ENCODE measurements around the gene EPS15. TPM values are rescaled to one million over a fixed set of nuclear protein-coding genes. Genes with fewer than 3 reads are reported as not detected.

The EPS15 gene
- total and polyA plus RNA-seq, 2 donors (not counting 1 experiment from before 2014, with no cell fraction given) = 40.3 to 151 TPM

DNA sequence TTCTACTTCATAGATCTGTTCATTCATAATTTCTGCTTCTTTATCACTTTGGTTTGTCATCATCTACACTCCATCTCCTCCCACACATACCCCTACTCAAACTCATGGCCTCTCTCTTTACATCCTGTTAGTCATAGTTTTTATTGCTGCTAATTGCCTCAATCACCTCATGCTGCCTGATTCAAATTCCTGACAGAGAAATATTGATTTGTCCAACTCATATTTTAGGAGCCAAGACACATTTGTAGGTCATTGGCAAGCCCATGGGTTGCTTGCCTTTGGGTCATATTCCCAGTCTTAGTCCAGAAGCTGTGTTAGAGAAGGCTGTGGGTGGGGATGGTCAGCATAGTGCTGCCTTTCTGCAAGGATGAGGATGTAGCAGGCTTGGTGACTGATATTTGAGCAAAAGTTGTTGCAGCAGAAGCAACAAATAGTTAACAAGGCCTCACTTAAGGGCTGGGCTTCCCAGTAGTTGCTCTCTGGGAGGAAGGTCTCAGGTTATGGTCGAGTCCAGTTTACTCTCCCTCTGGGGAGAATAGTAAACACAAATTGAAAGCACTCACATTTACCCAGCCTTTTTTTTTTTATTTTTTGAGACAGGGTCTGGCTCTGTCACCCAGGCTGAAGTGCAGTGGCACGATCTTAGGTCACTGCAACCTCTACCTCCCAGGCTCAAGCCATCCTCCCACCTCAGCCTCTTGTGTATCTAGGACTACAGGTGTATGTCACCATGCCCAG, 22.4 kb upstream of the EPS15 start:
- H3K4me2 ChIP-seq (replicated peaks; ENCODE audit: low read depth, low read length, poor library complexity, severe bottlenecking) = no peak overlapping the region
- ChIA-PET POLR2A (no interaction called here), CTCF (interaction anchor here (0.5 kb wide), 1 partner anchor 217 kb away, joined by 3 read pairs; no protein-coding TSS in a partner anchor)
- no peak for ATAC-seq (ENCODE audit: low read depth)
- Mint-ChIP-seq H3K9me3 (ENCODE audit: insufficient read depth) (no peaks in the 10 kb centered on the region), H3K27ac (no peak overlapping the region), H3K4me3 (no peak overlapping the region), H3K27me3 (no peaks in the 10 kb centered on the region), H3K4me1 (no peaks in the 10 kb centered on the region)
- TF ChIP-seq CTCF (IDR thresholded peaks at IDR 0.05) (no peak), EZH2 (IDR thresholded peaks at IDR 0.05; ENCODE audit: borderline replicate concordance, insufficient read depth, low read depth, low read length, poor library complexity, severe bottlenecking) (no peak)
- no peak for DNase-seq
- no CpG with 5 or more reads among the region's 2 CpGs for WGBS (ENCODE audit: insufficient coverage)
- H3K4me1 ChIP-seq (ENCODE audit: control insufficient read depth in 2 of 2, insufficient read depth in 2 of 2, low read length in 2 of 2) = no peaks in the 10 kb centered on the region
- H3K27ac ChIP-seq (ENCODE audit: low read length in 2 of 2) = no peak overlapping the region
- no peaks in the 10 kb centered on the region for H3K9me3 ChIP-seq (ENCODE audit: control extremely low read depth in 1 of 3, control insufficient read depth in 2 of 3, insufficient read depth in 1 of 3, low read length in 2 of 3)
- no peaks in the 10 kb centered on the region for H4K20me1 ChIP-seq (ENCODE audit: control insufficient read depth, insufficient read depth, low read length, poor library complexity, severe bottlenecking)
- no peak overlapping the region for H3K4me3 ChIP-seq (ENCODE audit: control extremely low read depth in 1 of 5, extremely low read depth in 1 of 5, insufficient read depth in 1 of 5, low read depth in 2 of 5, low read length in 4 of 5)
- no peaks in the 10 kb centered on the region for H3K27me3 ChIP-seq (replicated peaks in 1 of 4; ENCODE audit: control extremely low read depth in 1 of 4, control insufficient read depth in 3 of 4, insufficient read depth in 4 of 4, low read length in 3 of 4)
- H3K79me2 ChIP-seq (ENCODE audit: control insufficient read depth, insufficient read depth, low read length) = no peaks in the 10 kb centered on the region
- no peaks in the 10 kb centered on the region for H3K36me3 ChIP-seq (replicated peaks in 1 of 2; ENCODE audit: control extremely low read depth in 1 of 2, control insufficient read depth in 1 of 2, extremely low read depth in 1 of 2, insufficient read depth in 2 of 2, low read length in 1 of 2)
- H3K9ac ChIP-seq (ENCODE audit: low read length) = no peak overlapping the region
- intact Hi-C loops (cut with micrococcal nuclease) = no loop called here
- no peak overlapping the region for H2AFZ ChIP-seq (ENCODE audit: insufficient read depth, low read depth, low read length, poor library complexity, severe bottlenecking)

GRCh38 chr1:51537568-51537967, 18.5 kb upstream of the EPS15 start:
- WGBS (ENCODE audit: insufficient coverage) = no CpG with 5 or more reads among the region's 1 CpG
- Histone ChIP-seq H3K9me3 (ENCODE audit: control extremely low read depth in 1 of 3, control insufficient read depth in 2 of 3, insufficient read depth in 1 of 3, low read length in 2 of 3) (no peaks in the 10 kb centered on the region), H4K20me1 (ENCODE audit: control insufficient read depth, insufficient read depth, low read length, poor library complexity, severe bottlenecking) (no peaks in the 10 kb centered on the region), H3K27ac (ENCODE audit: low read length in 2 of 2) (no peak overlapping the region), H3K36me3 (replicated peaks in 1 of 2; ENCODE audit: control extremely low read depth in 1 of 2, control insufficient read depth in 1 of 2, extremely low read depth in 1 of 2, insufficient read depth in 2 of 2, low read length in 1 of 2) (no peaks in the 10 kb centered on the region), H3K4me3 (ENCODE audit: control extremely low read depth in 1 of 5, extremely low read depth in 1 of 5, insufficient read depth in 1 of 5, low read depth in 2 of 5, low read length in 4 of 5) (no peak overlapping the region), H3K79me2 (ENCODE audit: control insufficient read depth, insufficient read depth, low read length) (no peaks in the 10 kb centered on the region), H3K4me1 (ENCODE audit: control insufficient read depth in 2 of 2, insufficient read depth in 2 of 2, low read length in 2 of 2) (peaks cover 0 to 8% of the 10 kb centered on the region in 2 donors), H3K9ac (ENCODE audit: low read length) (no peak overlapping the region), H2AFZ (ENCODE audit: insufficient read depth, low read depth, low read length, poor library complexity, severe bottlenecking) (no peak overlapping the region), H3K4me2 (replicated peaks; ENCODE audit: low read depth, low read length, poor library complexity, severe bottlenecking) (no peak overlapping the region), H3K27me3 (replicated peaks in 1 of 4; ENCODE audit: control extremely low read depth in 1 of 4, control insufficient read depth in 3 of 4, insufficient read depth in 4 of 4, low read length in 3 of 4) (no peaks in the 10 kb centered on the region)
- Mint-ChIP-seq H3K27me3 (no peaks in the 10 kb centered on the region), H3K9me3 (ENCODE audit: insufficient read depth) (no peaks in the 10 kb centered on the region), H3K4me1 (peaks cover 14% of the 10 kb centered on the region), H3K4me3 (no peak overlapping the region), H3K27ac (no peak overlapping the region)
- TF ChIP-seq CTCF (IDR thresholded peaks at IDR 0.05) (no peak), EZH2 (IDR thresholded peaks at IDR 0.05; ENCODE audit: borderline replicate concordance, insufficient read depth, low read depth, low read length, poor library complexity, severe bottlenecking) (no peak)
- intact Hi-C loops (cut with micrococcal nuclease) = no loop called here
- ChIA-PET CTCF (no interaction called here), POLR2A (no interaction called here)
- DNase-seq = no peak
- ATAC-seq (ENCODE audit: low read depth) = no peak

Data from B cell (primary cell).